A549 (cell line): ENCODE results near the gene LBX2. TPM values are rescaled to one million over a fixed set of nuclear protein-coding genes. Genes with fewer than 3 reads are reported as not detected.

Experiments
- ATAC-seq, 2 experiments: fragments of 200-7000 bp in 1 of 2; fragments of >200 bp in 1 of 2; cut with Nextera tagmentation in 1 of 2; cut with Tn5 transposase in 1 of 2; 3 replicates each; pipeline versions ENCODE4 v1.8.0 to v1.9.1; 2018 to 2020; ENCODE audit warnings: mild to moderate bottlenecking in 1 of 2, moderate library complexity in 1 of 2
- CTCF ChIA-PET: fragments of 300-600 bp; sonication (Branson Sonifier 250); formaldehyde crosslinking; extraction: SDS; loops from one replicate; lab custom pipeline; 2021; ENCODE audit warnings: antibody characterized with exemption, inconsistent platforms; lab: Yijun Ruan, JAX
- POLR2A ChIA-PET: fragments of 350-600 bp; formaldehyde crosslinking; extraction: SDS; loops from one replicate; lab custom pipeline; 2021; ENCODE audit warnings: antibody characterized with exemption, inconsistent platforms; lab: Yijun Ruan, JAX
- DNase-seq, 2 experiments: peaks; one replicate each; pipeline versions ENCODE4 v3.0.0 to v3.0.0-alpha.2; 2011 to 2016; ENCODE audit warnings: low read depth in 1 of 2, low spot score in 1 of 2
- FAIRE-seq: peaks from 2 replicates; lab custom pipeline; 2011; peaks lifted over from hg19 to GRCh38; lab: Jason Lieb, UNC
- H3K27ac ChIP-seq, 2 experiments: fragments of >200 bp; sonication (Bioruptor Twin); formaldehyde crosslinking; 3 replicates each; pipeline ENCODE4 v1.5.1; 2016 to 2017
- H3K4me1 ChIP-seq: fragments of >200 bp; sonication (Bioruptor Twin); formaldehyde crosslinking; 3 replicates; pipeline ENCODE4 v1.6.1; 2016
- H3K4me2 ChIP-seq: fragments of >200 bp; sonication (Bioruptor Twin); formaldehyde crosslinking; 3 replicates; pipeline ENCODE4 v1.6.1; 2016
- H3K4me3 ChIP-seq: fragments of >200 bp; sonication (Bioruptor Twin); formaldehyde crosslinking; 3 replicates; pipeline ENCODE4 v1.5.1; 2016
- H3K9me3 ChIP-seq: fragments of >200 bp; sonication (Bioruptor Twin); formaldehyde crosslinking; 3 replicates; pipeline ENCODE4 v1.6.1; 2016
- ATOH8 ChIP-seq: fragments of 250-450 bp; sonication (Bioruptor Pico); IDR thresholded peaks from 2 replicates; pipeline ENCODE4 v1.5.0; 2020; ENCODE audit warnings: low read depth, mild to moderate bottlenecking, moderate library complexity
- BHLHE40 ChIP-seq: IDR thresholded peaks from 2 replicates; pipeline ENCODE4 v1.6.1; 2012; ENCODE audit warnings: low read depth, low read length, inconsistent platforms
- CBX2 ChIP-seq: fragments of 200-600 bp; sonication (generic); IDR thresholded peaks from 2 replicates; pipeline ENCODE4 v1.6.1; 2016; ENCODE audit warnings: low read depth, mild to moderate bottlenecking, borderline replicate concordance
- CHD4 ChIP-seq: fragments of 200-600 bp; sonication (generic); IDR thresholded peaks from 2 replicates; pipeline ENCODE4 v1.6.1; 2016; ENCODE audit warnings: antibody characterized with exemption, mild to moderate bottlenecking, borderline replicate concordance
- FOXS1 ChIP-seq: fragments of 250-450 bp; sonication (Bioruptor Pico); IDR thresholded peaks from 2 replicates; pipeline ENCODE4 v1.5.0; 2020; ENCODE audit warnings: mild to moderate bottlenecking, moderate library complexity
- GATA3 ChIP-seq: IDR thresholded peaks from 2 replicates; pipeline ENCODE4 v1.6.1; 2012; ENCODE audit warnings: borderline replicate concordance
- HEYL ChIP-seq: fragments of 250-450 bp; sonication (Bioruptor Pico); IDR thresholded peaks from 2 replicates; pipeline ENCODE4 v1.8.0; 2021; ENCODE audit warnings: mild to moderate bottlenecking, moderate library complexity
- HOXA7 ChIP-seq: fragments of 250-450 bp; sonication (Bioruptor Pico); IDR thresholded peaks from 2 replicates; pipeline ENCODE4 v1.5.0; 2020; ENCODE audit warnings: mild to moderate bottlenecking, moderate library complexity
- HOXB5 ChIP-seq: fragments of 250-450 bp; sonication (Bioruptor Pico); IDR thresholded peaks from 2 replicates; pipeline ENCODE4 v1.5.0; 2020; ENCODE audit warnings: mild to moderate bottlenecking, moderate library complexity
- JUN ChIP-seq, 2 experiments: fragments of >200 bp; sonication (Bioruptor Twin); formaldehyde crosslinking; IDR thresholded peaks; 2 replicates in 1 of 2; 3 replicates in 1 of 2; pipeline ENCODE4 v1.6.1; 2016 to 2017
- JUNB ChIP-seq: fragments of >200 bp; sonication (Bioruptor Twin); formaldehyde crosslinking; IDR thresholded peaks from 2 replicates; pipeline ENCODE4 v1.6.1; 2016
- MAFK ChIP-seq: fragments of 450-650 bp; IDR thresholded peaks from 2 replicates; pipeline ENCODE4 v1.6.1; 2014; ENCODE audit not compliant: partially characterized antibody
- MYC ChIP-seq: IDR thresholded peaks from 2 replicates; pipeline ENCODE4 v1.6.1; 2012; ENCODE audit warnings: mild to moderate bottlenecking, inconsistent platforms, low read length, improper control_type of control experiment, borderline replicate concordance
- NR3C1 ChIP-seq: fragments of >200 bp; sonication (Bioruptor Twin); formaldehyde crosslinking; IDR thresholded peaks from 3 replicates; pipeline ENCODE4 v1.6.1; 2017
- POLR2A ChIP-seq: IDR thresholded peaks from 2 replicates; pipeline ENCODE4 v1.6.1; 2012; ENCODE audit warnings: mild to moderate bottlenecking, low read length
- POLR2AphosphoS2 ChIP-seq: conservative IDR thresholded peaks from 2 replicates; pipeline ENCODE4 v1.6.1; 2012; ENCODE audit warnings: low read length, improper control_type of control experiment, inconsistent platforms
- RARB ChIP-seq: fragments of 250-450 bp; sonication (Bioruptor Pico); IDR thresholded peaks from 2 replicates; pipeline ENCODE4 v1.8.0; 2021; ENCODE audit warnings: mild to moderate bottlenecking, moderate library complexity
- RNF2 ChIP-seq: fragments of 200-600 bp; sonication (generic); IDR thresholded peaks from 2 replicates; pipeline ENCODE4 v1.6.1; 2016; ENCODE audit warnings: low read depth, mild to moderate bottlenecking, antibody characterized with exemption, moderate library complexity, borderline replicate concordance
- SMC3 ChIP-seq: fragments of >200 bp; sonication (Bioruptor Twin); formaldehyde crosslinking; IDR thresholded peaks from 3 replicates; pipeline ENCODE4 v1.6.1; 2018; ENCODE audit warnings: inconsistent platforms
- TFCP2L1 ChIP-seq: fragments of 250-450 bp; sonication (Bioruptor Pico); IDR thresholded peaks from 2 replicates; pipeline ENCODE4 v1.5.0; 2021; ENCODE audit warnings: mild to moderate bottlenecking
- TP53 ChIP-seq: fragments of 250-450 bp; sonication (Bioruptor Pico); IDR thresholded peaks from 2 replicates; pipeline ENCODE4 v1.5.0; 2021; ENCODE audit warnings: mild to moderate bottlenecking, moderate library complexity
- USF2 ChIP-seq: fragments of 450-650 bp; IDR thresholded peaks from 2 replicates; pipeline ENCODE4 v1.6.1; 2014; ENCODE audit warnings: antibody characterized with exemption
- ZFP36 ChIP-seq: fragments of 450-650 bp; IDR thresholded peaks from 2 replicates; pipeline ENCODE4 v1.6.1; 2014; ENCODE audit warnings: borderline replicate concordance; ENCODE audit not compliant: partially characterized antibody
- ZSCAN20 ChIP-seq: fragments of 250-450 bp; sonication (Bioruptor Pico); IDR thresholded peaks from 2 replicates; pipeline ENCODE4 v1.8.0; 2022; ENCODE audit warnings: mild to moderate bottlenecking, moderate library complexity
- WGBS: methylation state at CpG from one replicate; pipeline ENCODE4 v1.1.6; 2017; ENCODE audit errors: missing lambda C conversion rate; 5-methylcytosine and 5-hydroxymethylcytosine counted together
- polyA plus RNA-seq, 4 experiments: library from polyadenylated mRNA; depleted of rRNA in 3 of 4; stranded (reverse); fragments of >200 nt; fragmentation: RNase III in 1 of 4; extraction: RNeasy Plus Mini Kit Qiagen cat#74134 plus additional on column Dnase treatment in 1 of 4; gene quantifications; 2 replicates in 3 of 4; 3 replicates in 1 of 4; pipeline ENCODE4 v1.2.3, GENCODE V29; 2011 to 2017
- TF ChIP-seq, protein P1 (sequence below): fragments of 150-350 bp; IDR thresholded peaks from 2 replicates; pipeline ENCODE4 v1.6.1; 2014; ENCODE audit warnings: low read depth, mild to moderate bottlenecking, low read length

The LBX2 gene
- polyA plus RNA-seq, 2 of the 4 experiments (the other 2 are of a cell fraction) = 0.84 to 2.4 TPM

- no peak for FAIRE-seq
- ATAC-seq = peak; percentile 34 to 38
- ChIA-PET CTCF (interaction anchor here (1.3 to 8.5 kb wide), 8 partner anchors 11 to 194 kb away, joined by 3 to 92 read pairs (median 11); partner anchors contain the start of genes CCDC142, PCGF1 and TTC31), POLR2A (interaction anchor here (1.4 to 1.9 kb wide), 6 partner anchors 10 to 71 kb away, joined by 3 to 11 read pairs (median 6); partner anchors contain the start of genes CCDC142, TTC31 and WBP1)
- no peaks in the 10 kb centered on the region for H3K9me3 ChIP-seq
- WGBS = 9% methylated on average over 27 of the region's 29 CpGs
- H3K4me1 ChIP-seq = peaks cover 17% of the 10 kb centered on the region
- TF ChIP-seq TP53 (CRISPR knock-in tag) (no peak), USF2 (no peak)
- DNase-seq = no peak
- H3K4me2 ChIP-seq = peak overlapping the region; percentile 97
- H3K4me3 ChIP-seq = peak overlapping the region; percentile 57
- peak overlapping the region; percentile 93 to 96 for H3K27ac ChIP-seq
Observed at GRCh38 chr2:74528600-74529356, 29.4 kb upstream of the LBX2 start.

GRCh38 chr2:74527741-74528140 lies 28.3 kb upstream of the LBX2 start:
- POLR2A ChIA-PET = no interaction called here
- CTCF ChIA-PET = interaction anchor here (0.5 to 2.4 kb wide), 3 partner anchors 44 to 704 kb away, joined by 3 to 10 read pairs (median 3); partner anchors contain the start of genes CCDC142 and TTC31

GRCh38 chr2:74526649-74527230 lies 27.3 kb upstream of the LBX2 start:
- no peak overlapping the region for H3K4me2 ChIP-seq
- no peak for DNase-seq
- ChIA-PET POLR2A (interaction anchor here (1.8 kb wide), 1 partner anchor 17 kb away, joined by 4 read pairs; no protein-coding TSS in a partner anchor), CTCF (interaction anchor here (0.5 to 2.4 kb wide), 4 partner anchors 12 to 703 kb away, joined by 3 to 10 read pairs (median 4); partner anchors contain the start of genes CCDC142 and TTC31)
- no peak for FAIRE-seq
- TF ChIP-seq POLR2AphosphoS2 (no peak), JUN (IDR thresholded peaks at IDR 0.05) (no peak), ZSCAN20 (no peak), NR3C1 (no peak), GATA3 (no peak), HEYL (no peak), CHD4 (no peak), HOXA7 (CRISPR knock-in tag) (no peak), ZFP36 (no peak), MYC (no peak), HOXB5 (CRISPR knock-in tag) (no peak), RNF2 (no peak), MAFK (no peak), USF2 (no peak), POLR2A (no peak), CBX2 (no peak), FOXS1 (no peak), BHLHE40 (no peak)
- TF ChIP-seq, protein P1, sequence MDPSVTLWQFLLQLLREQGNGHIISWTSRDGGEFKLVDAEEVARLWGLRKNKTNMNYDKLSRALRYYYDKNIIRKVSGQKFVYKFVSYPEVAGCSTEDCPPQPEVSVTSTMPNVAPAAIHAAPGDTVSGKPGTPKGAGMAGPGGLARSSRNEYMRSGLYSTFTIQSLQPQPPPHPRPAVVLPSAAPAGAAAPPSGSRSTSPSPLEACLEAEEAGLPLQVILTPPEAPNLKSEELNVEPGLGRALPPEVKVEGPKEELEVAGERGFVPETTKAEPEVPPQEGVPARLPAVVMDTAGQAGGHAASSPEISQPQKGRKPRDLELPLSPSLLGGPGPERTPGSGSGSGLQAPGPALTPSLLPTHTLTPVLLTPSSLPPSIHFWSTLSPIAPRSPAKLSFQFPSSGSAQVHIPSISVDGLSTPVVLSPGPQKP = no peak
- H3K9me3 ChIP-seq = no peaks in the 10 kb centered on the region
- peaks cover 17% of the 10 kb centered on the region for H3K4me1 ChIP-seq
- no peak overlapping the region for H3K27ac ChIP-seq
- no peak for ATAC-seq
- 95% methylated on average over 11 of the region's 11 CpGs for WGBS
- no peak overlapping the region for H3K4me3 ChIP-seq

More at GRCh38 chr2:74527741-74528140, 28.3 kb upstream of the LBX2 start:
- ATAC-seq (no peak), FAIRE-seq (no peak), DNase-seq (no peak)
- no peaks in the 10 kb centered on the region for H3K9me3 ChIP-seq
- no peak overlapping the region for H3K4me3 ChIP-seq
- peak overlapping the region; percentile 97 for H3K4me2 ChIP-seq
- H3K27ac ChIP-seq = no peak overlapping the region
- TF ChIP-seq ATOH8 (CRISPR knock-in tag) = no peak
- TF ChIP-seq SMC3 = no peak
- TF ChIP-seq CHD4 = no peak
- TF ChIP-seq RARB = no peak
- TF ChIP-seq POLR2A = no peak
- no peak for TF ChIP-seq TFCP2L1 (CRISPR knock-in tag)
- TF ChIP-seq JUNB = no peak
- TF ChIP-seq, protein P1 = no peak
- peaks cover 17% of the 10 kb centered on the region for H3K4me1 ChIP-seq
- 95% methylated on average over 9 of the region's 9 CpGs for WGBS
